ENCODE data around the gene PLXNC1. TPM values are rescaled to one million over a fixed set of nuclear protein-coding genes. Genes with fewer than 3 reads are reported as not detected.

Gene PLXNC1
- total and polyA plus RNA-seq, 4 donors, result 27.6 to 58.2 (median 42.1) TPM

DNA sequence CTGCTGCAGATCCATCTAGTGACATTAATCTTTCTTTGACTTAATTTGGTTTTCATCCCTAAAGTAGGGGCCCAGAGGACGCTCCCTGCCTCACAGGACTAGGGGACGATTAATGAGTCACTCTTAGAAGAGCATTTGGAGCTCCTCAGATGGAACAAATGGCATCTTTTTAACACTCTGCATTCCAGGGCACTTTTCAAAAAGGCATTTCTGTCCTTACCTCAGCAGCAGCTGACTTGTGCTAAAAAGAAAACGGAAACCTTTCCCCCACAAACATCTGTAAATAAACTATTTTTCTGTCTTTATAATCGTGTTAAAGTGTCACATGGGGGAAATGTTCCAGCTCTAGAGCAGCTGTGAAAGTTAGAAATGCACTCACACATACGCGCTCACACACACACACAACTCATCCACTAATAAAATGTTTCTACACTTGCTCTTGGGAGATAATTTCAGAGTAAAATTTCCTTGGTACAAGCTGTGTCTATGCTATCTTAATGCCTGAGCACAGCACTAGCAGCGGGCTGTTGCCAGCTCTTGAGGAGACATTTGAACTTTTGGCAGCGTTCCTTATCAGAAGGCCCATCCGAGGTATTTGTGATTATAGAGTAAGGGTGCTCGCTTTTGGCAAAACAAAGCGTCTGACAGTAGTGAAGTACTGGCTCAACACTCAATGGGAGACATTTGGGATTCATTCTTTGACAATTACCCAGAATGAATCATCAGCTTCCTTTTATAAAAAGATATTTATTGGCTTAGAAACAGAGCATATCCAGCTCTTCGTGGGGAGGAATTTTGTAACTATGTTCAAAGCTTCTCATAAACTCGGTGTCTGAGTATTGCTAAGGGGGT, 141.3 kb downstream of the PLXNC1 start:
- peak in 2 of 6 donors; percentile 59 to 89 for DNase-seq (ENCODE audit: low read depth in 4 of 6, low spot score in 6 of 6)
- Histone ChIP-seq H3K27me3 (ENCODE audit: control insufficient read depth, insufficient read depth, low read length) (no peaks in the 10 kb centered on the region), H3K9me3 (ENCODE audit: control insufficient read depth, insufficient read depth, low read length) (no peaks in the 10 kb centered on the region), H3K4me3 (ENCODE audit: low read depth, low read length) (no peak overlapping the region), H3K4me1 (ENCODE audit: control insufficient read depth, insufficient read depth, low read length) (peaks cover 29% of the 10 kb centered on the region), H3K27ac (ENCODE audit: low read depth, low read length) (no peak overlapping the region), H3K36me3 (ENCODE audit: control insufficient read depth, insufficient read depth, low read length) (peaks cover 10% of the 10 kb centered on the region)
- WGBS (ENCODE audit: insufficient coverage), result 13% methylated on average over 6 of the region's 13 CpGs

DNA sequence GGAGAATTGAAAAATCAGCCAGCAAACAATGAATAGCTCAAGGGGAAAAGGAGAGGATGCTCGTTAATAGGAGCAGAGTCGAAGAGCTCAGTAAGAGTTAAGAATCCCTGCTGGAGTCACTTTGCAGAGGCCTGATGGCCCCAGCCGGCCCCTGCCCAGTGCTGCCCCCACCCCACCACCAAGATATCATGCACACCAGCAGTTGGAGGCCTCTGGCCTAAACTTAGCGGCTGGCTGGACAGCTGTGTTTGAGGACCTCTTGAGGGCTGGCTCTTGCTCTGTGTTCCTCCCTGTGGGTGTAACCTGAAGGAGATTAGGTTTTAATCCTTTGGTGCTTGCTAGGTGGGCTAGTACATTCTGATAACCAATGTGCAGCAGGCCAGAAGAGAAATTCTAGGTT, 142.0 kb downstream of the PLXNC1 start:
- Histone ChIP-seq H3K4me1 (ENCODE audit: control insufficient read depth, insufficient read depth, low read length) (peaks cover 24% of the 10 kb centered on the region), H3K9me3 (ENCODE audit: control insufficient read depth, insufficient read depth, low read length) (no peaks in the 10 kb centered on the region), H3K27me3 (ENCODE audit: control insufficient read depth, insufficient read depth, low read length) (no peaks in the 10 kb centered on the region), H3K27ac (ENCODE audit: low read depth, low read length) (no peak overlapping the region), H3K36me3 (ENCODE audit: control insufficient read depth, insufficient read depth, low read length) (peaks cover 12% of the 10 kb centered on the region), H3K4me3 (ENCODE audit: low read depth, low read length) (no peak overlapping the region)
- no peak for DNase-seq (ENCODE audit: low read depth in 4 of 6, low spot score in 6 of 6)
- WGBS (ENCODE audit: insufficient coverage), result no CpG with 5 or more reads among the region's 4 CpGs

DNA sequence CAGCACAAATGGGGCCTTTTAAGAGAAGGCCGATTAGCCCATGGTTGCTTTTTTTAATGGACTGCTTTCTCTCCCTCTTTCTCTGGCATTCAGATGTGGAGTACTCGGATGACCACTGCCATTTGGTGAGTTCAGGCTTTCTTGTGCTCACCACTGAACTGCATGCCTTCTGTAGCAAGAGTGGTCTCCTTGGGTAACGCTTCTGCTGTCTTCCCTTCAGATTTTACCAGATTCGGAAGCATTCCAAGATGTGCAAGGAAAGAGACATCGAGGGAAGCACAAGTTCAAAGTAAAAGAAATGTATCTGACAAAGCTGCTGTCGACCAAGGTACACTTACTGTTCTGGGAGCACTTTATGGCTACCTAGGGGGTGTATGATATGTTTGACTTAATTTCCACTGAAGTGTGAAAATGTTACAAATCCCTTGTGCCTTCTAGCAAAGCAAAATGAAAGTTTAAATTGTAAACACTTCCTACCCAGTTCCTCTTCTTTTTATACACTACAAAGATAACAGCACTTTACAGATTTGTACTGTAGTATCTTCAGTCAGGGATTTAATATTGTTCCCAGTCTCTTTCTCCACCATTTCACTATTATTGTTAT, 148.8 kb downstream of the PLXNC1 start:
- no peaks in the 10 kb centered on the region for H3K9me3 ChIP-seq (ENCODE audit: control insufficient read depth, insufficient read depth, low read length)
- H3K4me3 ChIP-seq (ENCODE audit: low read depth, low read length), result no peak overlapping the region
- no peaks in the 10 kb centered on the region for H3K27me3 ChIP-seq (ENCODE audit: control insufficient read depth, insufficient read depth, low read length)
- whole genome bisulfite sequencing (ENCODE audit: insufficient coverage), result 41% methylated on average over 5 of the region's 6 CpGs
- no peaks in the 10 kb centered on the region for H3K4me1 ChIP-seq (ENCODE audit: control insufficient read depth, insufficient read depth, low read length)
- peak in 3 of 6 donors; percentile 33 to 68 (median 54) for DNase-seq (ENCODE audit: low read depth in 4 of 6, low spot score in 6 of 6)
- peaks cover 15% of the 10 kb centered on the region for H3K36me3 ChIP-seq (ENCODE audit: control insufficient read depth, insufficient read depth, low read length)
- peak overlapping the region; percentile 53 for H3K27ac ChIP-seq (ENCODE audit: low read depth, low read length)

DNA sequence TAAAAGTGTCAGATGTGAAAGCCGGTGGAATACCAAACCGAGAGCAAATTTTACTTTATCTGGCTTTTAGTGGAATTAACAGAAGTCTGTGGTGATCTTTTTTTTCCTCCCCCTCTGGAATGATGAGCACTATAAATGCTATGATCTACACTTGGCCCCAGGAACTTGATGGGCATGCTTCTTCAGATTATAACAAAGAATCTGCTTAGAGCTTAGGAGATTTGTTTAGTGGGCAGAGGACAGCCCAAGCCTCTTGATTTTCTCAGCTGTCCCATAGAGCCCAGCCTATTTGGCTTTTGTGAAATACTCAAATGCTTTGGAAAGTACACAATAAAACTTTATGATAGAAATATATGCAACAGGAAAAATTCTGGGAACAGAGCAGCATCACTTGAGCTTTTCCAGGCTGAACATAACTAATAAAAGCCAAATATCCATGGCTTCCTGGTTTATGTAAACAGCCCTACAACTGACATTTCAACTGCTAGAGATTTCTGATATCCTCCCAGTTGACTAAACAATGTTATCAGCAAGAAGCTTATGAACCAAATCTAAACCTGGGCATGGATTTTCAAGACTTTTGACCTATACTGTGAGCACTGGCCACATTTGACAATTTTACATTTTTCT, 149.6 kb downstream of the PLXNC1 start:
- Histone ChIP-seq H3K27ac (ENCODE audit: low read depth, low read length) (no peak overlapping the region), H3K4me1 (ENCODE audit: control insufficient read depth, insufficient read depth, low read length) (no peaks in the 10 kb centered on the region), H3K4me3 (ENCODE audit: low read depth, low read length) (no peak overlapping the region), H3K9me3 (ENCODE audit: control insufficient read depth, insufficient read depth, low read length) (no peaks in the 10 kb centered on the region), H3K27me3 (ENCODE audit: control insufficient read depth, insufficient read depth, low read length) (no peaks in the 10 kb centered on the region), H3K36me3 (ENCODE audit: control insufficient read depth, insufficient read depth, low read length) (peaks cover 15% of the 10 kb centered on the region)
- DNase-seq (ENCODE audit: low read depth in 4 of 6, low spot score in 6 of 6), result no peak
- no CpG with 5 or more reads among the region's 2 CpGs for WGBS (ENCODE audit: insufficient coverage)

DNA sequence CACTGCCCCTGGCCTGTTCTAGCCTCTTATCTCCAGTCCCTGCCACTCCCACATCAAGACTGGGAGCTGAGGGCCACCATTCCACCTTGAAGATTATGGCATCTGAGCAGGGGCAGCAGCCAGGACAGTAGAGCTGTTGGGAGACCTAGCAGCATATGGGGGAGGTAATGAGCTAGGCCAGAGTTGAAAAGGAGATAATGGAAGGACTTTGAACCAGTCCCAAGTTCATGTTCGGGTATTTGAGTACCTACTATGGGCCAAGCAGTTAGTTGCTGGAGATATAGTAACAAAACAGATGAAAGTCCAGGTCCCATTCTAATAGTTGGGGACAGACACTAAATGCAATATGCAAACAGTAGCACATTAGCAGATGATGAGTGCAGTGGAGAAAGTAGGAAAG, 151.5 kb downstream of the PLXNC1 start:
- no peak for DNase-seq (ENCODE audit: low read depth in 4 of 6, low spot score in 6 of 6)
- WGBS (ENCODE audit: insufficient coverage), result 91% methylated on average over 1 of the region's 1 CpG
- no peaks in the 10 kb centered on the region for H3K27me3 ChIP-seq (ENCODE audit: control insufficient read depth, insufficient read depth, low read length)
- no peak overlapping the region for H3K4me3 ChIP-seq (ENCODE audit: low read depth, low read length)
- H3K9me3 ChIP-seq (ENCODE audit: control insufficient read depth, insufficient read depth, low read length), result no peaks in the 10 kb centered on the region
- no peak overlapping the region for H3K27ac ChIP-seq (ENCODE audit: low read depth, low read length)
- H3K36me3 ChIP-seq (ENCODE audit: control insufficient read depth, insufficient read depth, low read length), result peaks cover 12% of the 10 kb centered on the region
- H3K4me1 ChIP-seq (ENCODE audit: control insufficient read depth, insufficient read depth, low read length), result no peaks in the 10 kb centered on the region

DNA sequence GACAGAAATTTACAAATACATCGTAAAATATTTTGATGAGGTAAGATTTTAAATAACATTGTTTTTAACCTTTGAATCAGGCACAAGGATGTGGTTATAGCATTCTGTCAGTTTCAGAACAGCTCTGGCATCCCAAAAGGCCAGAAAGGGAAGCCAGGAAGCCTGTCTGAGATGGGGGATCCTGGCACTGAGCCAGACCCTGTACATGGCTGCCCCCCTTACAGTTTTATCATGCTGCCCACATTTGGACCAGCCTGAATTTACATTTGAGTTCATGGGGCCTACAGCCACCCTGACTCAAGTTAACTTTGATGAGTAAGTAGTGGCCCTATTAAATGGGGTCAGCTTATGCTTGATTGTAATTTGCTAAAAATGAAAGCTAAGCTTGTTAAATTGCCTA, 155.6 kb downstream of the PLXNC1 start:
- no peaks in the 10 kb centered on the region for H3K9me3 ChIP-seq (ENCODE audit: control insufficient read depth, insufficient read depth, low read length)
- no peaks in the 10 kb centered on the region for H3K27me3 ChIP-seq (ENCODE audit: control insufficient read depth, insufficient read depth, low read length)
- H3K27ac ChIP-seq (ENCODE audit: low read depth, low read length), result no peak overlapping the region
- no CpG with 5 or more reads among the region's 1 CpG for WGBS (ENCODE audit: insufficient coverage)
- H3K4me3 ChIP-seq (ENCODE audit: low read depth, low read length), result no peak overlapping the region
- no peak for DNase-seq (ENCODE audit: low read depth in 4 of 6, low spot score in 6 of 6)
- H3K4me1 ChIP-seq (ENCODE audit: control insufficient read depth, insufficient read depth, low read length), result no peaks in the 10 kb centered on the region
- peaks cover 6% of the 10 kb centered on the region for H3K36me3 ChIP-seq (ENCODE audit: control insufficient read depth, insufficient read depth, low read length)

DNA sequence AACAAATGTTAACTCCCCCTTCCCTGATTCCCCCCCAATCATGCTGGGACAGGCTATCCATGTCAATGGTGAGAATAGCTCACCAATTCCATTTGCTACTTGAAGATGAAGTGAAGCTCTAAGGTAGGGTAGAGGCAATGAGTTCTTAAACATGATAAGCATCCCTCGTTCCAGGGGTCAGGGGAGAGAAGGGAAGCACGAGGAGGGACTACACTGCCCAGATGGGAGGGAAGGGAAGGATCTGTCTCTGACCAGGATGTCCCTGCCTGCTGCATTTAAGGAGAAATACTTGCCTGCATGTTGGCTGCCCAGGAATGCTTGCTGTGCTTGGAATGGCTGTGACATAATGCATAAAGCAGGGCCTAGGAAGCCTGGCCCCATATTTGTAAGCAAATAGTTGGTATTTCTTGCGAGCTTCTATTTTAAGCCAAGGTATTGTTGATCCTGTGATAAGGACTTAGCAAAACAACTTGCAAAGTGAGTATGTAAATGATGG, 156.2 kb downstream of the PLXNC1 start:
- Histone ChIP-seq H3K36me3 (ENCODE audit: control insufficient read depth, insufficient read depth, low read length) (peaks cover 3% of the 10 kb centered on the region), H3K9me3 (ENCODE audit: control insufficient read depth, insufficient read depth, low read length) (no peaks in the 10 kb centered on the region), H3K27me3 (ENCODE audit: control insufficient read depth, insufficient read depth, low read length) (no peaks in the 10 kb centered on the region), H3K27ac (ENCODE audit: low read depth, low read length) (no peak overlapping the region), H3K4me3 (ENCODE audit: low read depth, low read length) (no peak overlapping the region), H3K4me1 (ENCODE audit: control insufficient read depth, insufficient read depth, low read length) (no peaks in the 10 kb centered on the region)
- WGBS (ENCODE audit: insufficient coverage), result 71% methylated on average over 2 of the region's 3 CpGs
- no peak for DNase-seq (ENCODE audit: low read depth in 4 of 6, low spot score in 6 of 6)

DNA sequence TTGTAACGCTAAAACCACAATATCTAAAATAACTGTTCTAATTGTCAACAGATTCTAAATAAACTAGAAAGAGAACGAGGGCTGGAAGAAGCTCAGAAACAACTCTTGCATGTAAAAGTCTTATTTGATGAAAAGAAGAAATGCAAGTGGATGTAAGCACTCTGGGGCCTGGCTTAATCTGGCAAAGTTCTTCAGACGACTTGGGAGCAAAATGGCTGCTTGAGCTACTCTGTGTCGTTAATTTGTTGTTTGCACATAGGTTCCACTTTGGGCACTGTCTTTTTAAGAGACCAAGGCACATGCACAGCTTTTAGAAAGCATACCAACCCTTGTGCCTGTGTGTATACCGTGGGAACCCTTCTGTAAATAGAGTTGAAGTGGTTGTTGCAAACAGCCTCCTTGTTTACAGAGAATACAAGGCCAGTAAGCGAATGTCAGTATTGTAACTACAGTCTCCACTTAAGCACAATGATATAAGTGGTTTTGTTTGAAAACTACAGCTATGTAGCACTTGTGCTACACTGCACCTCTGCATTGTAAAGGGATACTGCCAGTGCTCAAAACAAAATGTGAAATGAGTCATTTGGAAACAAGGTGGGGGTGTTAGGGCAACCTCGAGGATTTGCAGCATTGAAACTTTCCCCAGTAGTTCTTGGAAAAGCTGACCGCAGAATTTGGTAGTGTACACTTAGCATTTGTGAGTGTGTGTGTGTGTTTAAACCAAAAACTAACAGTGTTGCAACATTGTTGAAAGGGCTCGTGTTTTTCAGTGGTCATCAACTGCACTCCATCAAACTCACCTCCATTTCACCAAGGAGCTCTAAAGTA, 157.0 kb downstream of the PLXNC1 start:
- WGBS (ENCODE audit: insufficient coverage), result 54% methylated on average over 4 of the region's 9 CpGs
- no peak for DNase-seq (ENCODE audit: low read depth in 4 of 6, low spot score in 6 of 6)
- H3K36me3 ChIP-seq (ENCODE audit: control insufficient read depth, insufficient read depth, low read length), result no peaks in the 10 kb centered on the region

DNA sequence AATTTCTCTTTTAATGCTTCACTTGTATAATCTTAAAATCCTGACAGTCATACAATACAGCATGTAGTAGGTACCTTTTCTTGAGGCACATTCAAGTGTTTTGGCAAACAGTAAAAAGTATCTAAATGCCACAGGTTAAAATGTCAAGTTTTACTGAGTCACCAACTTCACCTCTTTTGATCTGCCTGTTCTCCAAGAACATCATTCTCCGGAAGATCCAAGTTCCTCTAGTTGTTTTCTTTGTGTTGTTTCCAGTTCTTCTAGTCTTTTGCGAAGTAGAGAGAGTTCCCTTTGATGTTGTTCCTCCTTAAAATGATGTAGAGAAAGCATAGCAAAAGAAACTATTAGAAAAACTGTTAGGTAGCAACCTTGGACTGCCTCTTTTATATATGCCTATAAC, 160.2 kb downstream of the PLXNC1 start:
- Histone ChIP-seq H3K36me3 (ENCODE audit: control insufficient read depth, insufficient read depth, low read length) (no peaks in the 10 kb centered on the region), H3K27ac (ENCODE audit: low read depth, low read length) (no peak overlapping the region), H3K27me3 (ENCODE audit: control insufficient read depth, insufficient read depth, low read length) (no peaks in the 10 kb centered on the region), H3K4me3 (ENCODE audit: low read depth, low read length) (no peak overlapping the region), H3K4me1 (ENCODE audit: control insufficient read depth, insufficient read depth, low read length) (no peaks in the 10 kb centered on the region), H3K9me3 (ENCODE audit: control insufficient read depth, insufficient read depth, low read length) (no peaks in the 10 kb centered on the region)
- no peak for DNase-seq (ENCODE audit: low read depth in 4 of 6, low spot score in 6 of 6)
- WGBS (ENCODE audit: insufficient coverage), result no CpG with 5 or more reads among the region's 2 CpGs

More for the DNA sequence above, 157.0 kb downstream of the PLXNC1 start:
- Histone ChIP-seq H3K9me3 (ENCODE audit: control insufficient read depth, insufficient read depth, low read length) (no peaks in the 10 kb centered on the region), H3K27me3 (ENCODE audit: control insufficient read depth, insufficient read depth, low read length) (no peaks in the 10 kb centered on the region), H3K27ac (ENCODE audit: low read depth, low read length) (no peak overlapping the region), H3K4me3 (ENCODE audit: low read depth, low read length) (no peak overlapping the region), H3K4me1 (ENCODE audit: control insufficient read depth, insufficient read depth, low read length) (no peaks in the 10 kb centered on the region)

All from spinal cord (tissue), 10 donors.